ENCODE measurements around the gene SPAG7. TPM values are rescaled to one million over a fixed set of nuclear protein-coding genes. Genes with fewer than 3 reads are reported as not detected.

SPAG7 gene
- total RNA-seq, 1 experiment from 2014 or later: 57.1 TPM

Small RNAs within 50 kb of the gene (small RNA-seq; reads per million reads assigned to genes)
- gene MIR6864: 0 to 0.06 reads per million in 2 experiments
- 0 reads per million in 2 experiments for gene MIR6865

Other genes starting within 250 kb of the SPAG7 start
- 21.8 and 24.3 TPM in 2 replicates for gene MED11, start 236.4 kb downstream of the SPAG7 start, total RNA-seq (2014; rRNA removed; shearing (Covaris generic))
- 0.22 and 0.23 TPM in 2 replicates for gene ZMYND15, start 228.0 kb downstream of the SPAG7 start, total RNA-seq (2014; rRNA removed; shearing (Covaris generic))
- gene CXCL16, start 227.9 kb downstream of the SPAG7 start, total RNA-seq (2014; rRNA removed; shearing (Covaris generic)): 16.2 and 18.0 TPM in 2 replicates
- gene TM4SF5, start 195.9 kb downstream of the SPAG7 start, total RNA-seq (2014; rRNA removed; shearing (Covaris generic)): not detected in 2 replicates
- not detected in 2 replicates for gene VMO1, start 181.5 kb downstream of the SPAG7 start, total RNA-seq (2014; rRNA removed; shearing (Covaris generic))
- gene GLTPD2, start 178.9 kb downstream of the SPAG7 start, total RNA-seq (2014; rRNA removed; shearing (Covaris generic)): not detected in 2 replicates
- 141 and 171 TPM in 2 replicates for gene PSMB6, start 171.7 kb downstream of the SPAG7 start, total RNA-seq (2014; rRNA removed; shearing (Covaris generic))
- gene PLD2, start 160.7 kb downstream of the SPAG7 start, total RNA-seq (2014; rRNA removed; shearing (Covaris generic)): 9.7 and 14.8 TPM in 2 replicates
- 19.4 and 19.8 TPM in 2 replicates for gene MINK1, start 134.5 kb downstream of the SPAG7 start, total RNA-seq (2014; rRNA removed; shearing (Covaris generic))
- gene C17orf107, start 68.3 kb downstream of the SPAG7 start, total RNA-seq (2014; rRNA removed; shearing (Covaris generic)): 0.59 and 0.63 TPM in 2 replicates
- gene CHRNE, start 64.7 kb downstream of the SPAG7 start, total RNA-seq (2014; rRNA removed; shearing (Covaris generic)): not detected in 2 replicates
- gene GP1BA, start 35.5 kb downstream of the SPAG7 start, total RNA-seq (2014; rRNA removed; shearing (Covaris generic)): not detected in 2 replicates
- gene SLC25A11, start 27.8 kb downstream of the SPAG7 start, total RNA-seq (2014; rRNA removed; shearing (Covaris generic)): 53.4 and 54.3 TPM in 2 replicates
- gene RNF167, start 27.5 kb downstream of the SPAG7 start, total RNA-seq (2014; rRNA removed; shearing (Covaris generic)): 59.5 and 62.7 TPM in 2 replicates
- 960 and 1,088 TPM in 2 replicates for gene PFN1, start 19.3 kb downstream of the SPAG7 start, total RNA-seq (2014; rRNA removed; shearing (Covaris generic))
- 5.4 and 7.5 TPM in 2 replicates for gene ENO3, start 16.7 kb downstream of the SPAG7 start, total RNA-seq (2014; rRNA removed; shearing (Covaris generic))
- gene CAMTA2, start 19.9 kb upstream of the SPAG7 start, total RNA-seq (2014; rRNA removed; shearing (Covaris generic)): 54.5 and 59.9 TPM in 2 replicates
- not detected in 2 replicates for gene INCA1, start 29.7 kb upstream of the SPAG7 start, total RNA-seq (2014; rRNA removed; shearing (Covaris generic))
- 50.3 and 52.6 TPM in 2 replicates for gene KIF1C, start 30.1 kb upstream of the SPAG7 start, total RNA-seq (2014; rRNA removed; shearing (Covaris generic))
- 0.12 and 0.35 TPM in 2 replicates for gene SLC52A1, start 67.6 kb upstream of the SPAG7 start, total RNA-seq (2014; rRNA removed; shearing (Covaris generic))
- not detected in 2 replicates for gene ZFP3, start 110.7 kb upstream of the SPAG7 start, total RNA-seq (2014; rRNA removed; shearing (Covaris generic))
- gene ZNF232, start 144.1 kb upstream of the SPAG7 start, total RNA-seq (2014; rRNA removed; shearing (Covaris generic)): 15.5 and 17.3 TPM in 2 replicates
- not detected in 2 replicates for gene USP6, start 148.2 kb upstream of the SPAG7 start, total RNA-seq (2014; rRNA removed; shearing (Covaris generic))
- 8.7 and 10.2 TPM in 2 replicates for gene ZNF594, start 224.1 kb upstream of the SPAG7 start, total RNA-seq (2014; rRNA removed; shearing (Covaris generic))

Data from NCI-H460 (cell line).